ENCODE data around the gene HRH1. TPM values are rescaled to one million over a fixed set of nuclear protein-coding genes. Genes with fewer than 3 reads are reported as not detected.

HRH1 gene
- total RNA-seq, 2 donors from 2014 or later, result 17.7 to 48.3 TPM

DNA sequence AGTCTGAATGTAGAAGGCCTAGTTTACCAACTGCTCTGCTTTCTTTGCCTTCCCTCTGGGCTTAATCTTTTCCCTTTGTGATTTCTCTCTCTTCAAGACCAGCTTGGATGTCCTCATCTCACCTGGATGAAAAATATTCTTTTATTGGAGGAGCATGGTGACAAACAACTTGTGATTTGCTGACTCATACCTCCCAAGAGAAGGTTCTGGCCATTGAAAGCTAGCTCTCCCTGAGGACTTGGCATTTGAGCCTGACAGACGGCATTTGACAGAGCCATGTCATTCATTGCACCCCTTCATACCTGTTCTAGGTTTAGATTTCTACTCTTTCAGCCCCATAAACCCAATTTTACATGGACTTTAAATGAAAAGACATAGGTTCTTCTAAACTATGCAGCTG is 151.2 kb downstream of the HRH1 start:
- ATAC-seq (ENCODE audit: insufficient number of reproducible peaks, low FRiP score, low read depth) (no peak), DNase-seq (ENCODE audit: low spot score) (no peak)
- TF ChIP-seq, protein P1, sequence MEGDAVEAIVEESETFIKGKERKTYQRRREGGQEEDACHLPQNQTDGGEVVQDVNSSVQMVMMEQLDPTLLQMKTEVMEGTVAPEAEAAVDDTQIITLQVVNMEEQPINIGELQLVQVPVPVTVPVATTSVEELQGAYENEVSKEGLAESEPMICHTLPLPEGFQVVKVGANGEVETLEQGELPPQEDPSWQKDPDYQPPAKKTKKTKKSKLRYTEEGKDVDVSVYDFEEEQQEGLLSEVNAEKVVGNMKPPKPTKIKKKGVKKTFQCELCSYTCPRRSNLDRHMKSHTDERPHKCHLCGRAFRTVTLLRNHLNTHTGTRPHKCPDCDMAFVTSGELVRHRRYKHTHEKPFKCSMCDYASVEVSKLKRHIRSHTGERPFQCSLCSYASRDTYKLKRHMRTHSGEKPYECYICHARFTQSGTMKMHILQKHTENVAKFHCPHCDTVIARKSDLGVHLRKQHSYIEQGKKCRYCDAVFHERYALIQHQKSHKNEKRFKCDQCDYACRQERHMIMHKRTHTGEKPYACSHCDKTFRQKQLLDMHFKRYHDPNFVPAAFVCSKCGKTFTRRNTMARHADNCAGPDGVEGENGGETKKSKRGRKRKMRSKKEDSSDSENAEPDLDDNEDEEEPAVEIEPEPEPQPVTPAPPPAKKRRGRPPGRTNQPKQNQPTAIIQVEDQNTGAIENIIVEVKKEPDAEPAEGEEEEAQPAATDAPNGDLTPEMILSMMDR (IDR thresholded peaks at IDR 0.05), result no peak
- Histone ChIP-seq H3K9me3 (no peaks in the 10 kb centered on the region), H3K27me3 (replicated peaks; ENCODE audit: insufficient read depth) (no peaks in the 10 kb centered on the region), H3K4me3 (no peak overlapping the region), H3K36me3 (peaks cover 34% of the 10 kb centered on the region), H3K4me1 (ENCODE audit: control insufficient read depth in 1 of 2, low read depth in 2 of 2) (peaks cover 9 to 22% of the 10 kb centered on the region in 2 donors), H3K27ac (peak overlapping the region in 1 of 2 donors; percentile 14)

DNA sequence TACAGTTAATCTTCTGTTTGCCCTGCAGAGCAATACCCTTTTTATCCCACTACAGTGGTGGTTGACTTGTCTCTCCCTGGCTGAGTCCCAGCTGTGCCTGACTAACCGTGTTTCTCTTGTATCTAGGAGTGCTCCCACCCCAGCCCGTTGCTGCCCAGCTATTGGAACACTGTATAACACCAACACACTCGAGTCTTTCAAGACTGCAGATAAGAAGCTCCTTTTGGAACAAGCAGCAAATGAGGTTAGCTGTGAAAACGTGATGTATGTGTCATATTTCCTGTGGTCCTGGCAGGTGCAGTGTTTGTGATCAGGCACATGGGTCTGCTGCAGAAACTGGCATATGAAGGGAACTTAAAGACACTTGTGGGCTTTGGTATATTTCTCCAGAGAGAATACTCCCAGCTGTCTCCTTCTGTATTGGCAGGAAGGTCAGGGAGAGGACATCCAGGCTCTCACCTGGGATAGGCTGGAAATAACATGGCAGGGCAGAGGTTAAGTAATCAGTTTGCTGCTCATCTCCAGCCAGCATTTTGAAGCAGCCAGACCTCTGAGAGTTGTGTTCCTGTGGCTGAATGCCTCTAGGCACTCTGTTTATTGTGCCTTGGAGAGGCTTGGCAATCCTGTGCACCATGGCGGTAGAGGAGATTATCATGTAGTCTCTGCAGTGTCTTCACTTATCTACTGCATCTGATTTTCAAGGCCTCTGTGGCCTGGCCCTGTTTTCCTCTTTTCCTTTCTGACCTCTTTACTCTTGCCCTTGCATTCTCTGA is 152.7 kb downstream of the HRH1 start:
- ATAC-seq (ENCODE audit: insufficient number of reproducible peaks, low FRiP score, low read depth) (no peak), DNase-seq (ENCODE audit: low spot score) (no peak)
- H3K9me3 ChIP-seq, result no peaks in the 10 kb centered on the region
- no peaks in the 10 kb centered on the region for H3K27me3 ChIP-seq (replicated peaks; ENCODE audit: insufficient read depth)
- H3K36me3 ChIP-seq, result peaks cover 40% of the 10 kb centered on the region
- TF ChIP-seq, protein P1 (IDR thresholded peaks at IDR 0.05), result no peak
- peaks cover 9 to 22% of the 10 kb centered on the region in 2 donors for H3K4me1 ChIP-seq (ENCODE audit: control insufficient read depth in 1 of 2, low read depth in 2 of 2)
- H3K4me3 ChIP-seq, result no peak overlapping the region
- H3K27ac ChIP-seq, result peak overlapping the region in 1 of 2 donors; percentile 20

DNA sequence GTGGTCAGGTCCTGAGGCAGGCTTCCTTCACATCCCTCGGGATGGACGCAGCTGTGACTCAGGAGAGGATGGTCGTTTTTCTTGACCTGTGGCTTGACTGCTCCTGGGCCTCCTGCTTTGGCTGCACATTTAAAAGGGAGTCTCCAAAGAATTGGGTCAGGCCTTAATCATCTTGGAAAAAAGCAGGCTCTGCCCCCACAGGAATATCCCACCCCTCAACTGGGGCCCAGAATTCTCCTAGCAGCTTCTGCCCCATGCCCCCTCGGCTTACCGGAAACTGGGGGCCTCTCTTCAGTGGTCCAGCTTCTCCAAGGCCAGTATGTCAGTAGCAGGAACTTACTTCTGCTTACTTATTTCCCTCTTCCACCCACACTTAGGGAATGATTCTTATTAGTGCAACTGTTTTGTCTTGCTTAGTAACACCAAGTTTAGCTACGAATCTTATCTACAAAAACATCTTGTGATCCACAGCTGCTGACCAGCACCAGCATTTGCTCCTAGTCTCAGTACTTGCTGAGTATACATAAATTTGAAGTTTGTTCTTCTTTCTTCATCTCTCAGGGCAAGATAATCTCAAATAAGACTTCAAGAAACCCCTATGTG is 153.6 kb downstream of the HRH1 start:
- H3K27ac ChIP-seq, result peak overlapping the region in 1 of 2 donors; percentile 20
- TF ChIP-seq, protein P1 (IDR thresholded peaks at IDR 0.05), result no peak
- H3K36me3 ChIP-seq, result peaks cover 45% of the 10 kb centered on the region
- no peak for ATAC-seq (ENCODE audit: insufficient number of reproducible peaks, low FRiP score, low read depth)
- DNase-seq (ENCODE audit: low spot score), result no peak
- no peaks in the 10 kb centered on the region for H3K9me3 ChIP-seq
- peaks cover 9 to 22% of the 10 kb centered on the region in 2 donors for H3K4me1 ChIP-seq (ENCODE audit: control insufficient read depth in 1 of 2, low read depth in 2 of 2)
- no peak overlapping the region for H3K4me3 ChIP-seq
- no peaks in the 10 kb centered on the region for H3K27me3 ChIP-seq (replicated peaks; ENCODE audit: insufficient read depth)

DNA sequence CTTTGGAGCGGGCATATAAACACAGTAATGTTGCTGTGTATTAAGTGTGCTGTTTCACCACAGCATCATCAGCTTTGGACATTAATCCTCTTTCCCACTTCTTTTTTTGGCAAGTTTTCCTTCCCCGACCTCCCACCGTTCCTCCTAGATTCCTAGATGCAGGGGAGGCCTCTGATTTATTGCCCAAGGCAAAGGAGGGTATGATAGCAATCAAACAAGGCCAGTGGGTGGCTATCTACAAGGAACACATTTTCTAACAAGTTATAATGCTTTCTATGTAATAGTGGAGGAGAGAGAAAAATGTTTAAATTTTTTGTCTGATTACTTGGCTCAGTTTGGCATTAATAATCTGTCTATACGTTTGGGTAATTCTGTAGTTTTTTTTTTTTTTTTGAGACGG is 156.0 kb downstream of the HRH1 start:
- peaks cover 48% of the 10 kb centered on the region for H3K36me3 ChIP-seq

DNA sequence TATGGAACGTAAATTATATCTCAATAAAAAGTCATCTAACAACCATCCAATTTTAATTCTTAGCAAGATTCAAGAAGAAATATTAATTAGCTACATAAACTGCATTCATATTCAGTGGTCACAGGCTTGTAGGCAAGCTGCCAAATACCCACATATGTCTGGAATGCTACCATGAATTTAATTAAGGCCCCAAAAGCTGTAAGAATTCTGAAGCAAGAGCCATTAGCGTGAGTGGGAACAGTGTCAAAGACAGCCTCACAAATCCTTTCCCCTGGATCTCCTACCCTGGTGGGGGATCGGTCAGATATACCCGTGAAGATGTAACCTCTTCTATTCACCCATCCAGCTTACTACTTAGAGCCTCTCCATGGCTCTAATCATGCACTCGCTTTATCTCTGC is 157.9 kb downstream of the HRH1 start:
- ATAC-seq (ENCODE audit: insufficient number of reproducible peaks, low FRiP score, low read depth) (no peak), DNase-seq (ENCODE audit: low spot score) (no peak)
- peaks cover 48% of the 10 kb centered on the region for H3K36me3 ChIP-seq
- H3K4me1 ChIP-seq (ENCODE audit: control insufficient read depth in 1 of 2, low read depth in 2 of 2), result peaks cover 0 to under 1% of the 10 kb centered on the region in 2 donors
- no peaks in the 10 kb centered on the region for H3K27me3 ChIP-seq (replicated peaks; ENCODE audit: insufficient read depth)
- TF ChIP-seq, protein P1 (IDR thresholded peaks at IDR 0.05), result no peak
- H3K4me3 ChIP-seq, result no peak overlapping the region
- H3K9me3 ChIP-seq, result no peaks in the 10 kb centered on the region
- H3K27ac ChIP-seq, result no peak overlapping the region

More for the DNA sequence above, 156.0 kb downstream of the HRH1 start:
- no peak for ATAC-seq (ENCODE audit: insufficient number of reproducible peaks, low FRiP score, low read depth)
- TF ChIP-seq, protein P1 (IDR thresholded peaks at IDR 0.05), result no peak
- no peak overlapping the region for H3K4me3 ChIP-seq
- H3K27ac ChIP-seq, result no peak overlapping the region
- DNase-seq (ENCODE audit: low spot score), result no peak
- H3K4me1 ChIP-seq (ENCODE audit: control insufficient read depth in 1 of 2, low read depth in 2 of 2), result peaks cover 6 to 19% of the 10 kb centered on the region in 2 donors
- no peaks in the 10 kb centered on the region for H3K27me3 ChIP-seq (replicated peaks; ENCODE audit: insufficient read depth)
- no peaks in the 10 kb centered on the region for H3K9me3 ChIP-seq

All from thoracic aorta (tissue), 2 donors.